Fibroblast of lung (primary cell): ENCODE measurements around the gene FAM131A.

Source experiments
- EZH2 ChIP-seq: IDR thresholded peaks from 2 replicates; pipeline ENCODE4 v1.5.1; 2012; ENCODE audit warnings: low read length, control low read depth, mild to moderate bottlenecking; ENCODE audit errors: missing control alignments
- TF ChIP-seq, protein P1 (sequence below), 2 donors: IDR thresholded peaks in 1 of 2; conservative IDR thresholded peaks in 1 of 2; 1 replicate in 1 of 2; 2 replicates in 1 of 2; pipeline ENCODE4 v1.5.1; 2011 to 2012; ENCODE audit warnings: low read length in 2 of 2, control low read depth in 1 of 2, inconsistent platforms in 1 of 2, low read depth in 1 of 2, mild to moderate bottlenecking in 1 of 2

DNA sequence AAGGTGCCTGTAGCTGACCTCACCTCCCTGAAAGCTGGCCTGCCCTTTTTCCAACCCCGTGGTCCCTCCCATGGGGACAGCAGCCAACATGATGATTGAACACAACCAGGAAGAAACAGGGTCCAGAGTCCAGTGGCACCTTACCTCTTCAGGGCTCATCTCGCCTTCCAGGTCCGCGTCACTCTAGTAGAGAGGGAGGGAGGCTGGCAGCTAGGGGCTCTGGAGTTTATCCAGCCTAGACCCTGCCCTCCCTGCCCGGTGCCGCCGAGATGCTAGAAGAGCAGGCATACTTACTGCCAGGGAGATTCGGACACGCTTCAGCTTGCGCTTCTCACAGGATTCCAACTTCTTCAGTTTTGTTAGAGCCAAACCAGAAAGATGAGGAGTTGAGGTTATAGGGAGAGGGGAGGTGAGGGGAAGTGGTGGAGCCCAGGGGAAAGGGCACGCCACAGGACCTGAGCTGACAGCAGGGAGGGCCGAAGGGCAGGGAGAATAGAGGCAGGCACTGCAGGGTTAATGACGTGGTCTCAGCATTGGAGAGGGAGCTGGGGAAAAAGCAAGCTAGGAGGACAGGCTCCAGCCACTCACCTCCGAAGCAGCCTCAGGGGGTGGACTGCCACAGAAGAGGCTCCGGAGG lies 14.9 kb downstream of the FAM131A start:
- no peak for TF ChIP-seq EZH2
- TF ChIP-seq, protein P1, sequence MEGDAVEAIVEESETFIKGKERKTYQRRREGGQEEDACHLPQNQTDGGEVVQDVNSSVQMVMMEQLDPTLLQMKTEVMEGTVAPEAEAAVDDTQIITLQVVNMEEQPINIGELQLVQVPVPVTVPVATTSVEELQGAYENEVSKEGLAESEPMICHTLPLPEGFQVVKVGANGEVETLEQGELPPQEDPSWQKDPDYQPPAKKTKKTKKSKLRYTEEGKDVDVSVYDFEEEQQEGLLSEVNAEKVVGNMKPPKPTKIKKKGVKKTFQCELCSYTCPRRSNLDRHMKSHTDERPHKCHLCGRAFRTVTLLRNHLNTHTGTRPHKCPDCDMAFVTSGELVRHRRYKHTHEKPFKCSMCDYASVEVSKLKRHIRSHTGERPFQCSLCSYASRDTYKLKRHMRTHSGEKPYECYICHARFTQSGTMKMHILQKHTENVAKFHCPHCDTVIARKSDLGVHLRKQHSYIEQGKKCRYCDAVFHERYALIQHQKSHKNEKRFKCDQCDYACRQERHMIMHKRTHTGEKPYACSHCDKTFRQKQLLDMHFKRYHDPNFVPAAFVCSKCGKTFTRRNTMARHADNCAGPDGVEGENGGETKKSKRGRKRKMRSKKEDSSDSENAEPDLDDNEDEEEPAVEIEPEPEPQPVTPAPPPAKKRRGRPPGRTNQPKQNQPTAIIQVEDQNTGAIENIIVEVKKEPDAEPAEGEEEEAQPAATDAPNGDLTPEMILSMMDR (conservative IDR thresholded peaks at IDR 0.05 in 1 of 2, IDR thresholded peaks at IDR 0.05 in 1 of 2; ENCODE audit: low read depth in 1 of 2, low read length in 2 of 2), result no peak
